ENCODE results near the gene CCDC170.

CCDC170 gene

GRCh38 chr6:151539506-151540268 is 45.9 kb downstream of the CCDC170 start:
- TF ChIP-seq CTCF (IDR thresholded peaks at IDR 0.05): no peak

GRCh38 chr6:151544453-151544852 is 50.6 kb downstream of the CCDC170 start:
- TF ChIP-seq CTCF (IDR thresholded peaks at IDR 0.05): no peak

DNA sequence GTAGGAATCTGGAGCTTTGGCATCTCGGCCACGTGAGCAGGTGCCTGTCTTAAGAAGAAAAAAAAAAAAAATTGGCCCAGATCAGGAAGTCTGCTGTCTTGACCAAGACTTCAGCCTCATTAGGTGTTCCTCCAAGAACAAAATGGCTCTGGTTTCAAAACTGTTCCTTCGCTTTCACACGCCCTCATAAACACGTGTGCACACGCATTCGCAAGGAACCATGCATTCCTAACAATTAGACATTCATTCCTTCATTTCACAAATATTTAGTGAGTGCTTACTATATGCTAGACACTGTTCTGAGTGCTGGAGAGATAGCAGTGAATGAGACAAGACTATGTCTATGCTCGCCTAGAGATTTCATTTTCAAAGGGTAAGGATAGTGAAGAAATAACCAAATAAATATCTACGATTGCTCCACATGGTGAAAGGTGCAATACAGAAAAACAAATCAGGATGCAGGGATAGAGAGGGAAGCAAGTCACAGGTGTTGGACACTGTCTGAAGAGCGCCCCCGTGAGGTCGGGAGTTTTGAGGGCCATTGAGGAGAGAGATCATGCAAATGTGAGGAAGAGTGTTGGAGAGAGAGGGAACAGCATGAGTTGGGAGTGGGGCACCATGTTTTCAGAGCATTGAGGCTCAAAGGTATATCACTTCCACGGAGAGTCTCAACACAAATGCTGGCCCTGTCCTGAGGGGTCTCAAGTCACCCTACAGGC is 53.3 kb downstream of the CCDC170 start:
- peak; percentile 37 for TF ChIP-seq CTCF (IDR thresholded peaks at IDR 0.05)

DNA sequence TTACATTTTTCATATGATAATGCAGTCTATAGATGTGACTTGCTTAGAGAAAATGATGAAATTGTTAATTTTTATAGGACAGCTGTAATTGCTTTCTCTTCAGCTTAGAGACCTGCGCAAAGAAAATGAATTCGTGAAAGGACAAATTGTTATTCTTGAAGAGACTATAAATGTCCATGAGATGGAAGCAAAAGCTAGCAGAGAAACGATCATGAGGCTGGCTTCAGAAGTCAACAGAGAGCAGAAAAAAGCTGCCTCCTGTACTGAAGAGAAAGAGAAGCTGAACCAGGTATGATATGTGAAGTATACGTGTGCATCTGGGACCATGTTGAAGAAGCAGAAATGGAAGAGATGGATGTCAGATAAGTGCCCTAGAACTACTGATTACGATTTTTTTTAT is 54.4 kb downstream of the CCDC170 start:
- no peak for TF ChIP-seq CTCF (IDR thresholded peaks at IDR 0.05)

DNA sequence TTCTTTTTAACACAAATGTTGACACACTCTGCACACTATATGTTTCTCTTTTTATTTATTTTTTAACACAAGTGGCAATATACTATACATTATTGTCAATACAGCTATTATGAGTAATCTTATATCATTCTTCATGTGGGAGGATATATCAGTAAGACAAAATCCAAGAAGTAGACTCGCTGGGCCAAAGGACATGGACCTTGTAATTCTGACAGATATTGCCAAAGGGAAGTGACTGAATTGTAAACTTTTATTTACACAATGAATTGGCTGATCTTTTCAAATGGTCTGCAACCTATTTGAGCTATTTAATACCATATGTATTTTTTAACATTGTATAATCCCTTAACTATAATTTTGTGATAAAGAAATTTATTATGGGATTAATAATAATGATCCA is 56.0 kb downstream of the CCDC170 start:
- no peak for TF ChIP-seq CTCF (IDR thresholded peaks at IDR 0.05)

- TF ChIP-seq CTCF (IDR thresholded peaks at IDR 0.05): no peak
Observed at GRCh38 chr6:151550618-151551017, 56.8 kb downstream of the CCDC170 start.

- no peak for TF ChIP-seq CTCF (IDR thresholded peaks at IDR 0.05)
Observed at GRCh38 chr6:151551223-151551857, 57.5 kb downstream of the CCDC170 start.

Data from LNCAP (cell line).